WTC11 (cell line): ENCODE data around the gene RIC1.

ENCODE experiments used
- ATF6 ChIP-seq: sonication (generic); formaldehyde crosslinking; IDR thresholded peaks from 2 replicates; pipeline ENCODE4 v1.8.1; 2023; ENCODE audit warnings: mild to moderate bottlenecking, missing genetic modification reagents
- CBFB ChIP-seq: sonication (generic); formaldehyde crosslinking; IDR thresholded peaks from 2 replicates; pipeline ENCODE4 v1.8.1; 2022; ENCODE audit warnings: mild to moderate bottlenecking, low read depth, missing genetic modification reagents
- CREB1 ChIP-seq: sonication (generic); formaldehyde crosslinking; IDR thresholded peaks from 2 replicates; pipeline ENCODE4 v1.8.0; 2023; ENCODE audit warnings: mild to moderate bottlenecking, missing genetic modification reagents
- FOXK1 ChIP-seq: sonication (generic); formaldehyde crosslinking; IDR thresholded peaks from 2 replicates; pipeline ENCODE4 v1.8.0; 2022; ENCODE audit warnings: mild to moderate bottlenecking, moderate library complexity, missing genetic modification reagents
- GTF2I ChIP-seq: fragments of 250-450 bp; sonication (Bioruptor Pico); conservative IDR thresholded peaks from 2 replicates; pipeline ENCODE4 v1.4.0; 2021; ENCODE audit warnings: mild to moderate bottlenecking
- MAX ChIP-seq: sonication (generic); formaldehyde crosslinking; IDR thresholded peaks from 2 replicates; pipeline ENCODE4 v1.8.0; 2022; ENCODE audit warnings: mild to moderate bottlenecking, missing genetic modification reagents
- NFATC4 ChIP-seq: fragments of 250-450 bp; sonication (Bioruptor Pico); IDR thresholded peaks from 2 replicates; pipeline ENCODE4 v1.9.0; 2021; ENCODE audit warnings: mild to moderate bottlenecking
- NR2C2 ChIP-seq: sonication (generic); formaldehyde crosslinking; IDR thresholded peaks from 2 replicates; pipeline ENCODE4 v1.8.0; 2022; ENCODE audit warnings: mild to moderate bottlenecking, missing genetic modification reagents
- OVOL2 ChIP-seq: fragments of 250-450 bp; sonication (Bioruptor Pico); IDR thresholded peaks from 2 replicates; pipeline ENCODE4 v1.9.0; 2021; ENCODE audit warnings: mild to moderate bottlenecking, borderline replicate concordance
- SP1 ChIP-seq: sonication (generic); formaldehyde crosslinking; conservative IDR thresholded peaks from 2 replicates; pipeline ENCODE4 v1.8.1; 2022; ENCODE audit warnings: missing genetic modification reagents
- ZNF121 ChIP-seq: sonication (generic); formaldehyde crosslinking; IDR thresholded peaks from 2 replicates; pipeline ENCODE4 v1.8.0; 2023; ENCODE audit warnings: missing genetic modification reagents
- ZNF219 ChIP-seq: sonication (generic); formaldehyde crosslinking; IDR thresholded peaks from 2 replicates; pipeline ENCODE4 v1.8.0; 2023; ENCODE audit warnings: missing genetic modification reagents, mild to moderate bottlenecking, borderline replicate concordance
- TF ChIP-seq, protein P1 (sequence below): fragments of 200-600 bp; IDR thresholded peaks from 2 replicates; pipeline ENCODE4 v1.8.0; 2022; ENCODE audit warnings: antibody characterized with exemption
- TF ChIP-seq, protein P2 (sequence below): sonication (generic); formaldehyde crosslinking; conservative IDR thresholded peaks from 2 replicates; pipeline ENCODE4 v1.8.1; 2022; ENCODE audit warnings: mild to moderate bottlenecking, missing genetic modification reagents

- TF ChIP-seq, protein P1, sequence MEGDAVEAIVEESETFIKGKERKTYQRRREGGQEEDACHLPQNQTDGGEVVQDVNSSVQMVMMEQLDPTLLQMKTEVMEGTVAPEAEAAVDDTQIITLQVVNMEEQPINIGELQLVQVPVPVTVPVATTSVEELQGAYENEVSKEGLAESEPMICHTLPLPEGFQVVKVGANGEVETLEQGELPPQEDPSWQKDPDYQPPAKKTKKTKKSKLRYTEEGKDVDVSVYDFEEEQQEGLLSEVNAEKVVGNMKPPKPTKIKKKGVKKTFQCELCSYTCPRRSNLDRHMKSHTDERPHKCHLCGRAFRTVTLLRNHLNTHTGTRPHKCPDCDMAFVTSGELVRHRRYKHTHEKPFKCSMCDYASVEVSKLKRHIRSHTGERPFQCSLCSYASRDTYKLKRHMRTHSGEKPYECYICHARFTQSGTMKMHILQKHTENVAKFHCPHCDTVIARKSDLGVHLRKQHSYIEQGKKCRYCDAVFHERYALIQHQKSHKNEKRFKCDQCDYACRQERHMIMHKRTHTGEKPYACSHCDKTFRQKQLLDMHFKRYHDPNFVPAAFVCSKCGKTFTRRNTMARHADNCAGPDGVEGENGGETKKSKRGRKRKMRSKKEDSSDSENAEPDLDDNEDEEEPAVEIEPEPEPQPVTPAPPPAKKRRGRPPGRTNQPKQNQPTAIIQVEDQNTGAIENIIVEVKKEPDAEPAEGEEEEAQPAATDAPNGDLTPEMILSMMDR = no peak
- TF ChIP-seq FOXK1 (CRISPR knock-in tag) = no peak
- TF ChIP-seq NR2C2 = no peak
- TF ChIP-seq GTF2I = no peak
- no peak for TF ChIP-seq NFATC4 (CRISPR knock-in tag)
- TF ChIP-seq ZNF219 = no peak
- TF ChIP-seq ZNF121 (CRISPR knock-in tag) = no peak
- TF ChIP-seq, protein P2, sequence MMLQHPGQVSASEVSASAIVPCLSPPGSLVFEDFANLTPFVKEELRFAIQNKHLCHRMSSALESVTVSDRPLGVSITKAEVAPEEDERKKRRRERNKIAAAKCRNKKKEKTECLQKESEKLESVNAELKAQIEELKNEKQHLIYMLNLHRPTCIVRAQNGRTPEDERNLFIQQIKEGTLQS (CRISPR knock-in tag) = no peak
- TF ChIP-seq MAX (CRISPR knock-in tag) = no peak
- no peak for TF ChIP-seq ATF6
- no peak for TF ChIP-seq SP1 (CRISPR knock-in tag)
- no peak for TF ChIP-seq CBFB (CRISPR knock-in tag)
- TF ChIP-seq CREB1 (CRISPR knock-in tag) = no peak
- no peak for TF ChIP-seq OVOL2 (CRISPR knock-in tag)
Observed at GRCh38 chr9:5760338-5760737, 131.4 kb downstream of the RIC1 start.
